GM15510 (cell line): ENCODE results near the gene MFSD6L.

Experiments used
- POLR2A ChIP-seq: IDR thresholded peaks from 3 replicates; pipeline ENCODE4 v1.6.1; 2011; ENCODE audit warnings: borderline replicate concordance; ENCODE audit not compliant: insufficient read length; ENCODE audit errors: extremely low read depth

Gene MFSD6L

DNA sequence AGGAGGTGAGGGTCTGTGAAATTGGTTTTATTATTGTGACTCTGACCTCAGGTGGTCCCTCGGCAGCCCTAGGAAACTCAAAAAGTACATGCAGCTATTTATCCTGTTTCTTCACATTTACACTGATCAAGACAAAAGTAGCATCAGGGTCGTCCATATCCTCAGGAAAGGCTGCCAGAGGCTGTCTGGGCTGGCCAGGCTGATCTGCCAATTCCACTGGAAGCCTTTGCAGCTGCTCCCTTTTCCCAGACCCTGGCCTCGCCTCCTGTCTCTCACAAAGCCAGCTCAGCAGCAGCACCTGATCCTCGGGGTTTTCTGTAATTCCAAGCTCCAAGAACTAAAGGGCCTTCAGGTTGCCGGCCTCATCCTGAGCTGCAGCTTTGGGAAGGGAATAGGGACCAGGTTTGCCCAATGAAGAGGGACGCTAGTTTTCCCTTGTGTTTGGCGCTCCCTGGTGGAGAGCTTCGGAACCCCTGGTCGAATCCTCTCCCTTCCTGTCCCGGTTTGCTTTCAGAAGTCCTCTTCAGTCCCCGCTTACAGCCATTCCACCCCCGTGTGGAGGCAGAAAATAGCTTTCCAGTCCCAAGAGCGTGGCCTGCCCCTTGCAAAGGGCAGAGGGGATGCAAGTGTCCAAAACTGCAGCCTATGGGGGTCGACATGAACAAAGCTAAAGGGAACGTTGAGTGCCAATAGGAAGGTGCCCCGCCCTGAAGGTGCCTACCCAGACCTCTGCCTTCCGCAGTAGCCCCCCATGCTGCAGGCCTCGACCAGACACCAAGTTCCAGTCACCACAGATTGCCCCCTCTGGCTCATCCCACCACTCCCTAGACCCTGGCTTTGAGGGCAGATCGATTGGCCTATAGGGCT lies 13.4 kb downstream of the MFSD6L start:
- TF ChIP-seq POLR2A = no peak

DNA sequence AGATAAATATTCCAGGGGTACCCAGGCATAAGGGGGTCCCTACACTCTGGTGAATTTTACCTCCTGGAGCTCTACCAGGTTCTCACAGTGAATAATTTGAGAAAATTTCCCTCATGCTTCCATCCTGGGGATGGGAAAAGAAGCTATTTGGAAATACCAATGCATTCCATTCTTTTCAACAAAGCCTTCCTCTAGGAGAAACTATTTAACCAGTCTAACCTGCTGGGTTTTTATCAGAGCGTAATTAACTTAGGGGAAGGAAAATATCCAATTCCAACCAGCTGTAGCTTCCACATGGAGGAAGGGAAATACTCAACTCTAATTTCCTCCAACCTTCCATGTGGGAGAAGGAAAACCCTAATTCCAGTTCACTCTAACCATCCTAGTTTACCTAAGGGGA lies 17.0 kb downstream of the MFSD6L start:
- TF ChIP-seq POLR2A = no peak

DNA sequence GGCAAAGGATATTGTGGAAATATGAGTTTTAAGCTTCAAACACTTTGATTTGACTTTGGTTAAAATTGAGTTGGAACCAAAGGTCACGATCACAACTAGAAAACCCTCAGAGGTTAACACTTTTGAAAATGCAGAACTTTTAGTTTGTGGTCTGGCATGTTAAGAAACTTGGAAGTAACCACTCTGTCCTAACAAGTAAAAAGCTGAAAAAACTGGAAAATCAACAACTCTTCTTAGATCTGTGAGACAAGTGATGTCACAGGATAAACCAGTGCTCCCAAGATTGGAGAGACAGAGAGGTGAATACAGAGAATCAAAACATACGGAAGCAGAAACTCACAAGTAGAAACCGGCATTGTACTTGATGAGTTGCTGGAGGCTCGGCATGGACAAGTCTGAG lies 17.4 kb downstream of the MFSD6L start:
- TF ChIP-seq POLR2A = no peak

DNA sequence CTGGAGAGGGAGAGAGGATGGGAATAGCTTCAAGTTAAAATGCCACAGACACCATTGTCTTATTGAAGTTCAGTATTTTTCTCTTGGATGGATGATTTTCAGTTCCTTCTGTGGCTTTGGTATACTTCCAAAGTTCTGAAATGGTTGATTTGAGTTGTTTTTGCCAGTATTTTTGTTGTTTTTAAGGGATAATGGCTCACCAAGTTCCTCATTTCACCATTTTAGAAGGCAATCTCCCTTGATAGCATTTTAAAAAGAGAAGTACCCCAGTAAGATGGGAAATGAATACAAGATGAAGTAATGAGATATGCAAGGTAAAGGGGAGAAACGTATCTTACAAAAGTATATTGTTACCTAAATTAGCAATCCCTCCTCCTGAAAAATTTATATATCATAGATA lies 22.3 kb downstream of the MFSD6L start:
- no peak for TF ChIP-seq POLR2A

DNA sequence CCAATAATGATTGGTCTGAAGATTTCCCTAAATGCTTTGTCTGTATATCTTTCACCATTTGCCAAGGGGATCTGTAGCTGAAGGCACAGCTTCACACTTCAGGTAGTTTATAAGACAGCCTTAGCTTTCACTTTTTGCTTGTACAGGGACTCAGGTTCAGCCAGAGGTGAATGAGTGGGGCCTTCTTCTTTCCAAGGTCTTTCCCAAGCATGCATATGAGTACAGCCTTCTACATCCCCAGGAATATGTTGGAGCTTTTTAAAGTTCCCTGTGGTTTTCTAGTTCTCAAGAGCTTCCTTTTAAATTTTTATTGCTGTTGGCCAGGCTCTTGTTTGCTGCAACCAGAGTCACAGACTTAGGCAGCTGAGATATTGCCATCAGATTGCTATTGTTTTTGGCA lies 22.9 kb downstream of the MFSD6L start:
- no peak for TF ChIP-seq POLR2A

DNA sequence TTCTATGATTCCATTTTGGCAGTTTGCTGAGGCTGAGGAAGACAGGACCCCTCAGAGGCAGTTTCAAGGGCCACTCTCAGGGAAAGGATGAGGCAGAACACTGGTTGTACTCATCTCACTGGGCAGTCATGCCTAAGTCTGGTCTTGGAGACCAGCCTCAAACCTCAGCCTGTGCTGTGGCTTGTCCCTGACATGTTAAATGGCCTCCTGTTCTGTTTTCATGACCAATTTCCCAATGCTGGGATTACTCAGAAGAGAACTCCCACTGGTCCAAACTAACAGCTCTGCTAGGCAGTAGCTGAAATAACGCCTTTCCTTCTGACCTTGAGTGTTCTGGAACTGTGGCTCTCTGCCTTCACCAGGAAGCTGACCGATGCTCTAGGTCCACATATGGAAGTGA lies 32.4 kb downstream of the MFSD6L start:
- TF ChIP-seq POLR2A = no peak

DNA sequence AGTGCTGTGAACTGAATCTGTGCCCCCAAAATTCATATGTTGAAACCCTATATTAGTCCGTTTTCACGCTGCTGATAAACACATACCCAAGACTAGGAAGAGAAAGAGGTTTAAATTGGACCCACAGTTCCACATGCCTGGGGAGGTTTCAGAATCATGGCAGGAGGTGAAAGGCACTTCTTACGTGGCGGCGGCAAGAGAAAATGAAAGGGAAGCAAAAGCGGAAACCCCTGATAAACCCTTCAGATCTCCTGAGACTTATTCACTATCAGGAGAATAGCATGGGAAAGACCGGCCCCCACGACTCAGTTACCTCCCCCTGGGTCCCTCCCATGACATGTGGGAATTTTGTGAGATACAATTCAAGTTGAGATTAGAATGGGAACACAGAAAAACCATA lies 37.2 kb downstream of the MFSD6L start:
- no peak for TF ChIP-seq POLR2A

DNA sequence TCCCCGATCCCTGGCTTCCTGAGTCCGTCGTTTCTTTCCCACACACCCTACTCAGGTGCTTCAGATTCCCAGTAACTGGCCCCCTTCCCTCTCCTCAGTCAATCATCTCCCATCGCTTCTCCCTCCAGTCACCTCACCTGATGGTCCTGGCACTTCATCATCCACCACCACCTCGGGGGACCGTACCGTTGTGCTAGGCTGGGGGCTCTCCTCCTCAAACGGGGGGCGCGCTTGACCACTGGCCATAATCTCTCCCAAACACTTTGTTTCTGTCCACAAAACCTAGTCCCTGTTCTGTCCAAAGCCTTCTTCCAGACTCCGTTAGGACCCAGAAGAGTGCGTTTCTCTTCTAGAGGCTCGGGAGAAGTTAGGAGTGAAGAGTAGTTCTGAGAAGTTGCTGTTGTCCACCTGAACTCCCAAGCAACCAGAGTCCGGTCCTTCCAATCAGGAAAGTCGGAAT lies 41.0 kb downstream of the MFSD6L start, which contains the start of gene SPDYE4:
Gene SPDYE4, minus strand, starts transcription at position 410 of the 460 bp plus-strand sequence. Its CDS starts 164 bp downstream, at position 246.
- no peak for TF ChIP-seq POLR2A

DNA sequence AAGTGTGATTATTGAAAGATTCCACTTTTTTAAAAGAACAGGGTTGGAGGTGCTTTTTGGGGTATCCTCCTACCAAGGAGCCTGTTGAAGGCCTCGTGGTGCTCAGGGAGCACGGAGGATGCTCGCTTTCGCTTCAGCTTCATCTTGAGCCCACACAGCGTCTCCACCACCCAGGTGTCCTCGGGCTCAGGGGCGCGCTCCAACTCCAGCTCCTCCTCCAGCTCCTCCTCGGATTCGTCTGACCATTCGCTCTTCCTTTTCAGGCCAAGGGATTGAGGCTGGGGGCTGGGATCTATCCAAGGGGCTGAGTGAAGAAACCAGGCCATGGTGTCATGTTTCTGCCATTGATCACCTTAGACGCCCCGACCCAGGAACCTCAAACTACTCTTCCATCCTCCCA lies 42.0 kb downstream of the MFSD6L start:
- no peak for TF ChIP-seq POLR2A

DNA sequence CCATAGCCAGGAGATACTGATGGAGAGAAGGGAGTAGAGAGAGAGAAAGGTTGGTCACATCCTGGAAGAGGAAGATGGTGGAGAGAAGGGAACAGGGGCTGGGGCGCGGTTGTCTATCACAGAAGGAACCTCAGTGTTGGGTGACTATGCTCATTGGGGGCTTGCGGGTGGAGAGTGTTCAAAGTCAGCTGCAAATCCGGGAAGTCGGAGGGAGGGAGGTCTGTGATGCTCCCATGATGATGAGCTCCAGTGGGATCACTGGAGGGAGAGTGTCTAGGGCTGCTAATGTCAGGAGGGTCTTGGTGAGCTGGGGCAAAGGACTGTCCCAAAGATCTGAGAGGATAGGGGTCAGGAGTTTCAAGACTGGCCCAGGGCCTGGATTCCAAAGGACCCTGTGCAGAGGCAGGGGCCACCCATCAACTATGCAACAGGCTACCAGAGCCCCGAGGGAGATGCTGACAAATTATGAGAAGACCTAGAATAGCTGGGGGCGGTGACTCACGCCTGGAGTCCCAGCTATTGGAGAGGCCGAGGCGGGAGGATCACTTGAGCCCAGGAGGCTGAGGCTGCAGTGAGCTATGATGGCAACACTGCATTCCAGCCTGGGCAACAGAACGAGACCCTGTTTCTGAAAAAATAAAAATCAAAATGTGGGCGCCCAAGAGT lies 43.4 kb downstream of the MFSD6L start:
- TF ChIP-seq POLR2A = no peak

DNA sequence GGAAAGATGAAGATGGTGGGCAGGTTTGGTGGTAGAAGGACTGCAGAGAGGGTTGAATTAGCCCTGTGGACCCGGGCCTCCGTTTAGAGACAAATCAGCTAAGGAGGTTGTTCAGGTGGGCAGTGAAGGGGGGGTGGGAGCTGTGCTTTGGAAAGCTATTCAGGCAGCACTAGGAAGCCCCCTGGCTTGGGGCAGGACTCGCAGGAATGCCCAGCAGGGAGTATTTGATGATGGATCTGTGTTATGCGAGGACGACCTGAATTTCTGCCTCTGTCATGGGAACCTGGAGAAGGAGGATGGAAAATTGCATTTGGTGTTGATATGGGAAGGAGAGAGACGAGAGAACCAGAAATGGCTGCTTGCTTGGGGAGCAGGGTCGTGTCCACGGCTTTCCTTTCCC lies 44.3 kb downstream of the MFSD6L start:
- no peak for TF ChIP-seq POLR2A

DNA sequence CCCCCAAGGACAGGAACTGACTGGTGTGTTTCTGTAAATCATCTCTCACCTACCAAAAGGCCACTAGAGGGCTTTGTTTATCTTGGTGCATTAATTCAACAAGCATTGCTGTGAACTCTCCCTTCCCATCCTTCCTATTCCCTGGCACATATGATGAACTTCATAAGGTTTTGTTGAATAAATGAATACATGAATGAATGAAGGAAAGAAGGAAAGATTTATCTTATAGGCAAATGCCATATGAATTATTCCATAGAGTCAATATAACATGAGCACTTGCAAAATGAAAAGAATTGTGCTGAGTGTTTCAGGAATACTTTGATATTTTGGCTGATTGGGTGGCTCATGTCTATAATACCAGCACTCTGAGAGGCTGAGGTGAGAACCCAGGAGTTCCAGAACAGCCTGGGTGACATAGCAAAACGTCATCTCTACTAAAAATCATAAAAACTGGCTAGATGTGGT lies 45.2 kb downstream of the MFSD6L start:
- no peak for TF ChIP-seq POLR2A

DNA sequence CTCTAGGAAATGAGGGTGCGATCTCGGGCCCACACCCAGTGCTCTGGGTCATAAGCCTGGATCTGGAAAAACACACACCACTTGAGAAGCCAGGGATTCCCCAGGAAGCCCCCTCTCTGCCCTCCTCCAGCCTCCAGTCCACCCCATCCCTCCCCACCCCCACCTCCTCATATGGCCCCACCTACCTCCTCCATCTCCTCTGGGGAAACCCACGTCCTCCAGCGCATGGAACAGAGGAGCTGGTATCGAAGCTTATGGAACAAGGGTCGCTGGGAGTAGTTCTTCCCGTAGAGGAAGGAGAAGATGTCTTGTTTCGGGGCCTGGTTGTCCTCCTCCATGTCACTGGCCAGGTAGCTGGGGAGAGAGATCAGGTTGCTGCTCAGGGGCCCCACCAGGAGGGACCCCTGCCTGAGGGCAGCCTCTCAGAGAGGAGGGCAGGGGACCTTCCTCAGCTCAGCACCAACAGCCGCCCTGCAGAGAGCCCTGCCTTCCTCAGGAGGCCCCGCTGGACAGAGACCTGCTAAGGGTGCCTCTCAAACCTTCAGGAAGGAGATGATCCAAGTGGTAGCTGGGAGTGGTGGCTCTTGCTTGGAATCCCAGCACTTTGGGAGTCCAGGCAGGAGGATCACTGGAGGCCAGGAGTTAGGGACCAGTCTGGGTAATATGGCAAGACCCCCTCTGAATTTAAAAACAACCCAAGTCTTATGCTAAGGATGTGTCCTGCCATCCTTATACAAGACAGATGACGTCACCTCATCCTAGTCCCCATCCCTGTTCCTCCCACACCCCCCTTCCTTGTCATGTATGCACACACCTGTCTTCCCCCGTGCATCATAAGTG lies 45.8 kb downstream of the MFSD6L start:
- TF ChIP-seq POLR2A = no peak

DNA sequence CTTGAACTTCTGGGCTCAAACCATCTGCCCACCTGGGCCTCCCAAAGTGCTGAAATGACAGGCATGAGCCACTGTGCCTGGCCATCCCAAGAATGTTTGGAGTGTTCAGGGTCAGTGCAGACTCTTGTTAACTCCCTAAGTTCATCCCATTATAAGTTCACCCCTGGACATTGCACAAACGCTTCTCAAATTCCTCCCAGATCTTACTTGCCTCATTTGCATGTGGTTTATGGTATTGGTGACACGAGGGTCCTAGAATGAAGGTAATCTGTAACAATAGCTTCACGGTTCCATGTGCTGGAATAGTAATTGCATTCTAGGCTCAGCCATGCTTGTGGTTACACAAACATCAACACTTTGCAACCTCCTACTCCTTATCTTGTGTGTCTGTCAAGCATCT lies 49.5 kb downstream of the MFSD6L start:
- no peak for TF ChIP-seq POLR2A

DNA sequence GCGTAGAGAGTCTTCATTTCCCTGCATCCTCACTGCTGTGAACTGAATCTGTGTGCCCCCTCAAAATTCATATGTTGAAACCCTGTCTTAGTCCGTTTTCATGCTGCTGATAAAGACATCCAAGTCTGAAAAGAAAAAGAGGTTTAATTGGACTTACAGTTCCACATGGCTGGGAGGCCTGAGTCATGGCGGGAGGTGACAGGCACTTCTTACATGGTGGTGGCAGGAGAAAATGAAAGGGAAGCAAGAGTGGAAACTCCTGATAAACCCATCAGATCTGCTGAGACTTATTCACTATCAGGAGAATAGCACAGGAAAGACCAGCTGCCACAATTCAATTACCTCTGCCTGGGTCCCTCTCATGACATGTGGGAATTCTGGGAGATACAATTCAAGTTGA lies 51.4 kb downstream of the MFSD6L start:
- no peak for TF ChIP-seq POLR2A
